GM23338 (cell line): ENCODE data around the gene ARID1B. TPM values are rescaled to one million over a fixed set of nuclear protein-coding genes. Genes with fewer than 3 reads are reported as not detected.

Experiments
- ATAC-seq: fragments of 200-7000 bp; cut with Tn5 transposase; 3 replicates; pipeline ENCODE4 v1.9.1; 2020
- DNase-seq: peaks from one replicate; pipeline ENCODE4 v3.0.0-alpha.2; 2015; ENCODE audit warnings: low spot score
- H2AFZ ChIP-seq: fragments of 200-600 bp; sonication (generic); 2 replicates; pipeline ENCODE4 v1.8.0; 2016; ENCODE audit warnings: antibody characterized with exemption, mild to moderate bottlenecking, moderate library complexity
- H3F3A ChIP-seq: fragments of 200-600 bp; sonication (generic); replicated peaks from 2 replicates; pipeline ENCODE4 v1.8.0; 2017; ENCODE audit warnings: antibody characterized with exemption, mixed run types, low read depth
- H3K27ac ChIP-seq: fragments of 200-600 bp; sonication (generic); 2 replicates; pipeline ENCODE4 v1.6.1; 2016; ENCODE audit warnings: low read depth
- H3K27me3 ChIP-seq: fragments of 200-600 bp; sonication (generic); 2 replicates; pipeline ENCODE4 v1.8.0; 2016; ENCODE audit warnings: mild to moderate bottlenecking, mixed run types, moderate library complexity; ENCODE audit not compliant: insufficient read depth
- H3K36me3 ChIP-seq: fragments of 200-600 bp; sonication (generic); 2 replicates; pipeline ENCODE4 v1.8.0; 2016; ENCODE audit warnings: mild to moderate bottlenecking; ENCODE audit not compliant: insufficient read depth
- H3K4me1 ChIP-seq: fragments of 200-600 bp; sonication (generic); 2 replicates; pipeline ENCODE4 v1.8.0; 2016; ENCODE audit warnings: mild to moderate bottlenecking, moderate library complexity; ENCODE audit not compliant: insufficient read depth
- H3K4me2 ChIP-seq: fragments of 200-600 bp; sonication (generic); 2 replicates; pipeline ENCODE4 v1.7.1; 2017; ENCODE audit warnings: mixed run types
- H3K4me3 ChIP-seq: fragments of 200-600 bp; sonication (generic); 2 replicates; pipeline ENCODE4 v1.6.1; 2016; ENCODE audit warnings: mixed run types
- H3K79me2 ChIP-seq: fragments of 200-600 bp; sonication (generic); replicated peaks from 2 replicates; pipeline ENCODE4 v1.8.0; 2017; ENCODE audit warnings: mild to moderate bottlenecking; ENCODE audit not compliant: insufficient read depth
- H3K9me2 ChIP-seq: fragments of 200-600 bp; sonication (generic); 2 replicates; pipeline ENCODE4 v1.8.0; 2017; ENCODE audit not compliant: insufficient read depth
- H4K20me1 ChIP-seq: fragments of 200-600 bp; sonication (generic); replicated peaks from 2 replicates; pipeline ENCODE4 v1.8.0; 2017; ENCODE audit warnings: mild to moderate bottlenecking; ENCODE audit not compliant: insufficient read depth
- H3K27ac Mint-ChIP-seq: 2 replicates; pipeline ENCODE4 v1.8.0; 2020; ENCODE audit warnings: inconsistent platforms, mild to moderate bottlenecking, moderate library complexity, mixed read lengths
- H3K27me3 Mint-ChIP-seq: 3 replicates; pipeline ENCODE4 v1.8.0; 2022; ENCODE audit warnings: low read depth, mild to moderate bottlenecking, moderate library complexity, mixed read lengths, inconsistent platforms; ENCODE audit not compliant: insufficient read depth, poor library complexity
- H3K36me3 Mint-ChIP-seq: 3 replicates; pipeline ENCODE4 v1.8.0; 2021; ENCODE audit warnings: low read depth, mild to moderate bottlenecking, inconsistent platforms, moderate library complexity, mixed read lengths
- H3K4me1 Mint-ChIP-seq: 3 replicates; pipeline ENCODE4 v1.8.0; 2020; ENCODE audit warnings: mild to moderate bottlenecking, inconsistent platforms, mixed read lengths
- H3K4me3 Mint-ChIP-seq: 3 replicates; pipeline ENCODE4 v1.8.0; 2021; ENCODE audit warnings: moderate library complexity, mild to moderate bottlenecking, inconsistent platforms, mixed read lengths
- H3K9me3 Mint-ChIP-seq: 3 replicates; pipeline ENCODE4 v1.8.0; 2020; ENCODE audit warnings: moderate library complexity, mild to moderate bottlenecking, inconsistent platforms, mixed read lengths
- CTCF ChIP-seq, 2 experiments: fragments of 200-600 bp in 1 of 2; sonication (generic) in 1 of 2; conservative IDR thresholded peaks; 2 replicates each; pipeline versions ENCODE4 v1.5.1 to v1.6.1; 2016 to 2017; ENCODE audit warnings: antibody characterized with exemption in 2 of 2, low read depth in 2 of 2, mild to moderate bottlenecking in 2 of 2, moderate library complexity in 1 of 2
- ETS1 ChIP-seq: IDR thresholded peaks from 2 replicates; pipeline ENCODE4 v1.6.1; 2016; ENCODE audit warnings: antibody characterized with exemption
- ZNF114 ChIP-seq: fragments of 250-450 bp; sonication (Bioruptor Pico); IDR thresholded peaks from 2 replicates; pipeline ENCODE4 v1.5.0; 2020; ENCODE audit warnings: mild to moderate bottlenecking, moderate library complexity
- ZNF331 ChIP-seq: fragments of 250-450 bp; sonication (Bioruptor Pico); IDR thresholded peaks from 2 replicates; pipeline ENCODE4 v1.5.0; 2020; ENCODE audit warnings: low read depth, mild to moderate bottlenecking, moderate library complexity
- ZNF462 ChIP-seq: fragments of 250-450 bp; sonication (Bioruptor Pico); IDR thresholded peaks from 2 replicates; pipeline ENCODE4 v1.5.0; 2020; ENCODE audit warnings: mild to moderate bottlenecking, moderate library complexity
- polyA plus RNA-seq: library from polyadenylated mRNA; unstranded; fragments of >200 nt; fragmentation: Nextera tagmentation; extraction: Ambion mirVana; gene quantifications from 2 replicates; pipeline ENCODE4 v1.2.1, GENCODE V29; 2016
- total RNA-seq: library from RNA; depleted of rRNA; stranded (reverse); fragments of >200 nt; shearing (Covaris generic); gene quantifications from 2 replicates; pipeline ENCODE4 v1.2.3, GENCODE V29; 2014
- TF ChIP-seq, protein P1 (sequence below): IDR thresholded peaks from one replicate; pipeline ENCODE4 v1.6.1; 2018; ENCODE audit warnings: antibody characterized with exemption; ENCODE audit not compliant: unreplicated experiment

The ARID1B gene
- total and polyA plus RNA-seq, 2 experiments from 2014 or later, result 59.3 to 72.2 TPM

GRCh38 chr6:156773935-156774852 is 3.0 kb upstream of the ARID1B start (continued):
- TF ChIP-seq ETS1, result no peak
- TF ChIP-seq ZNF462, result no peak
- no peak for TF ChIP-seq ZNF331 (CRISPR knock-in tag)
- no peak for TF ChIP-seq ZNF114

- peaks cover 31% of the 10 kb centered on the region for H3K4me1 ChIP-seq
- DNase-seq (peak; percentile 70), ATAC-seq (peak; percentile 12)
- Mint-ChIP-seq H3K27me3 (peaks cover 6% of the 10 kb centered on the region), H3K36me3 (0 out of 3 replicates have a peak, but pooled peaks cover 4% of the 10 kb centered on the region), H3K9me3 (no peaks in the 10 kb centered on the region; the same call in 2 of the 3 replicates), H3K27ac (peak overlapping the region; percentile 72), H3K4me1 (peaks cover 42% of the 10 kb centered on the region), H3K4me3 (peak overlapping the region; percentile 60)
- H3K4me2 ChIP-seq, result peak overlapping the region; percentile 86
- 0 out of 2 replicates have a peak, but pooled peaks cover 4% of the 10 kb centered on the region for H3F3A ChIP-seq
- peak overlapping the region; percentile 3; the same call in 1 of the 2 replicates for H3K4me3 ChIP-seq
- peak overlapping the region; percentile 60; the same call in 1 of the 2 replicates for H3K27ac ChIP-seq
- no peaks in the 10 kb centered on the region for H3K9me2 ChIP-seq
- no peak overlapping the region for H2AFZ ChIP-seq
- peaks cover 17% of the 10 kb centered on the region for H3K79me2 ChIP-seq
- no peaks in the 10 kb centered on the region for H3K36me3 ChIP-seq
- no peaks in the 10 kb centered on the region for H4K20me1 ChIP-seq
- TF ChIP-seq CTCF (conservative IDR thresholded peaks at IDR 0.05; ENCODE audit: low read depth in 2 of 2) (0 out of 4 replicates have a peak, but pooled peaks of 1 of the 2 experiments have one; percentile 1), ZNF114 (no peak)
- TF ChIP-seq, protein P1, sequence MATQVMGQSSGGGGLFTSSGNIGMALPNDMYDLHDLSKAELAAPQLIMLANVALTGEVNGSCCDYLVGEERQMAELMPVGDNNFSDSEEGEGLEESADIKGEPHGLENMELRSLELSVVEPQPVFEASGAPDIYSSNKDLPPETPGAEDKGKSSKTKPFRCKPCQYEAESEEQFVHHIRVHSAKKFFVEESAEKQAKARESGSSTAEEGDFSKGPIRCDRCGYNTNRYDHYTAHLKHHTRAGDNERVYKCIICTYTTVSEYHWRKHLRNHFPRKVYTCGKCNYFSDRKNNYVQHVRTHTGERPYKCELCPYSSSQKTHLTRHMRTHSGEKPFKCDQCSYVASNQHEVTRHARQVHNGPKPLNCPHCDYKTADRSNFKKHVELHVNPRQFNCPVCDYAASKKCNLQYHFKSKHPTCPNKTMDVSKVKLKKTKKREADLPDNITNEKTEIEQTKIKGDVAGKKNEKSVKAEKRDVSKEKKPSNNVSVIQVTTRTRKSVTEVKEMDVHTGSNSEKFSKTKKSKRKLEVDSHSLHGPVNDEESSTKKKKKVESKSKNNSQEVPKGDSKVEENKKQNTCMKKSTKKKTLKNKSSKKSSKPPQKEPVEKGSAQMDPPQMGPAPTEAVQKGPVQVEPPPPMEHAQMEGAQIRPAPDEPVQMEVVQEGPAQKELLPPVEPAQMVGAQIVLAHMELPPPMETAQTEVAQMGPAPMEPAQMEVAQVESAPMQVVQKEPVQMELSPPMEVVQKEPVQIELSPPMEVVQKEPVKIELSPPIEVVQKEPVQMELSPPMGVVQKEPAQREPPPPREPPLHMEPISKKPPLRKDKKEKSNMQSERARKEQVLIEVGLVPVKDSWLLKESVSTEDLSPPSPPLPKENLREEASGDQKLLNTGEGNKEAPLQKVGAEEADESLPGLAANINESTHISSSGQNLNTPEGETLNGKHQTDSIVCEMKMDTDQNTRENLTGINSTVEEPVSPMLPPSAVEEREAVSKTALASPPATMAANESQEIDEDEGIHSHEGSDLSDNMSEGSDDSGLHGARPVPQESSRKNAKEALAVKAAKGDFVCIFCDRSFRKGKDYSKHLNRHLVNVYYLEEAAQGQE, result no peak
- H3K27me3 ChIP-seq, result no peaks in the 10 kb centered on the region
These were observed 2.2 kb upstream of the ARID1B start for GRCh38 chr6:156774863-156775405.
